IMR-90 (cell line): ENCODE data around the gene ZFYVE1. TPM values are rescaled to one million over a fixed set of nuclear protein-coding genes. Genes with fewer than 3 reads are reported as not detected.
"Not testable (repeated sequence)": the region's sequence is repeated elsewhere in the genome, so short reads cannot be mapped to it uniquely, and the experiment has no call there.

ENCODE experiments used
- ATAC-seq: fragments of 200-7000 bp; cut with Tn5 transposase; 2 replicates; pipeline ENCODE4 v1.9.1; 2020; ENCODE audit warnings: low read depth, mild to moderate bottlenecking, moderate library complexity
- BruUV-seq: library from RNA; stranded (reverse); fragments of 400-500 nt; replicated peaks from 2 replicates; lab custom pipeline; 2021; lab: Mats Ljungman, UMichigan
- CTCF ChIA-PET: fragments of 300-600 bp; formaldehyde crosslinking; extraction: SDS; loops from one replicate; lab custom pipeline; 2021; ENCODE audit warnings: antibody characterized with exemption; lab: Yijun Ruan, JAX
- POLR2A ChIA-PET: fragments of 300-600 bp; sonication (Branson Sonifier 250); formaldehyde crosslinking; loops from one replicate; lab custom pipeline; 2022; ENCODE audit warnings: antibody characterized with exemption; ENCODE audit not compliant: unreplicated experiment; lab: Charles Lee
- DNase-seq: peaks from one replicate; pipeline ENCODE4 v3.0.0; 2013
- H2AFZ ChIP-seq: replicated peaks from 2 replicates; pipeline ENCODE3; 2013; ENCODE audit warnings: low read length, mild to moderate bottlenecking; ENCODE audit not compliant: poor library complexity
- H2AK5ac ChIP-seq: 2 replicates; pipeline ENCODE4 v1.6.1; 2013; ENCODE audit warnings: low read depth, low read length, inconsistent platforms
- H2AK9ac ChIP-seq: replicated peaks from 2 replicates; pipeline ENCODE3; 2013; ENCODE audit warnings: mild to moderate bottlenecking, low read depth, low read length, moderate library complexity; ENCODE audit not compliant: poor library complexity
- H2BK120ac ChIP-seq: 2 replicates; pipeline ENCODE4 v1.6.1; 2013; ENCODE audit warnings: low read depth, low read length, inconsistent platforms
- H2BK15ac ChIP-seq: 3 replicates; pipeline ENCODE4 v1.6.1; 2013; ENCODE audit warnings: low read depth, low read length, inconsistent platforms
- H2BK20ac ChIP-seq: 2 replicates; pipeline ENCODE4 v1.6.1; 2013; ENCODE audit warnings: low read depth, mild to moderate bottlenecking, inconsistent platforms, low read length, moderate library complexity
- H2BK5ac ChIP-seq: 2 replicates; pipeline ENCODE4 v1.6.1; 2013; ENCODE audit warnings: mild to moderate bottlenecking, low read depth, low read length, inconsistent platforms; ENCODE audit not compliant: poor library complexity, severe bottlenecking
- H3K14ac ChIP-seq: replicated peaks from 2 replicates; pipeline ENCODE4 v1.6.1; 2013; ENCODE audit warnings: low read depth, low read length, inconsistent platforms
- H3K18ac ChIP-seq: 2 replicates; pipeline ENCODE4 v1.6.1; 2013; ENCODE audit warnings: low read depth, low read length, control low read depth
- H3K23ac ChIP-seq: 2 replicates; pipeline ENCODE4 v1.6.1; 2013; ENCODE audit warnings: low read depth, low read length, inconsistent platforms
- H3K27ac ChIP-seq: 2 replicates; pipeline ENCODE4 v1.5.1; 2013; ENCODE audit warnings: mild to moderate bottlenecking, control low read depth, low read length; ENCODE audit not compliant: insufficient read depth
- H3K27me3 ChIP-seq: 2 replicates; pipeline ENCODE4 v1.6.1; 2013; ENCODE audit warnings: low read length; ENCODE audit not compliant: control insufficient read depth, insufficient read depth
- H3K36me3 ChIP-seq: 2 replicates; pipeline ENCODE4 v1.6.1; 2013; ENCODE audit warnings: low read length, mixed read lengths; ENCODE audit not compliant: control insufficient read depth, insufficient read depth
- H3K4ac ChIP-seq: 2 replicates; pipeline ENCODE4 v1.6.1; 2013; ENCODE audit warnings: low read depth, low read length, inconsistent platforms
- H3K4me1 ChIP-seq: 2 replicates; pipeline ENCODE4 v1.6.1; 2013; ENCODE audit warnings: low read length, mixed read lengths; ENCODE audit not compliant: control insufficient read depth, insufficient read depth
- H3K4me2 ChIP-seq: 2 replicates; pipeline ENCODE4 v1.6.1; 2013; ENCODE audit warnings: low read depth, mild to moderate bottlenecking, control low read depth, low read length, moderate library complexity
- H3K4me3 ChIP-seq: 2 replicates; pipeline ENCODE4 v1.5.1; 2013; ENCODE audit warnings: low read depth, mild to moderate bottlenecking, control low read depth, low read length, moderate library complexity; ENCODE audit not compliant: insufficient read depth
- H3K56ac ChIP-seq: 2 replicates; pipeline ENCODE4 v1.6.1; 2013; ENCODE audit warnings: low read length, inconsistent platforms; ENCODE audit not compliant: insufficient read depth; ENCODE audit errors: extremely low read depth
- H3K79me1 ChIP-seq, 2 experiments: 2 replicates each; pipeline ENCODE4 v1.6.1; 2013; ENCODE audit warnings: low read length in 2 of 2, inconsistent platforms in 1 of 2, low read depth in 1 of 2
- H3K9ac ChIP-seq: 2 replicates; pipeline ENCODE4 v1.6.1; 2013; ENCODE audit warnings: low read depth, low read length, control low read depth
- H3K9me1 ChIP-seq: 2 replicates; pipeline ENCODE4 v1.6.1; 2013; ENCODE audit warnings: low read length, inconsistent platforms; ENCODE audit not compliant: insufficient read depth
- H3K9me3 ChIP-seq: 2 replicates; pipeline ENCODE4 v1.6.1; 2013; ENCODE audit warnings: low read length; ENCODE audit not compliant: control insufficient read depth, insufficient read depth
- H4K20me1 ChIP-seq: 2 replicates; pipeline ENCODE4 v1.6.1; 2013; ENCODE audit warnings: low read length, inconsistent platforms; ENCODE audit not compliant: insufficient read depth
- H4K5ac ChIP-seq: 2 replicates; pipeline ENCODE4 v1.6.1; 2013; ENCODE audit warnings: mild to moderate bottlenecking, low read depth, low read length, control low read depth
- H4K8ac ChIP-seq, 2 experiments: 2 replicates each; pipeline ENCODE4 v1.6.1; 2013; ENCODE audit warnings: low read depth in 2 of 2, low read length in 2 of 2, control low read depth in 1 of 2, inconsistent platforms in 1 of 2
- H4K91ac ChIP-seq: 2 replicates; pipeline ENCODE4 v1.6.1; 2013; ENCODE audit warnings: low read depth, low read length, inconsistent platforms; ENCODE audit not compliant: insufficient read depth
- WGBS, 2 experiments: methylation state at CpG; one replicate each; pipeline versions ENCODE4 v1.1.5 to v1.1.7; 2013; ENCODE audit warnings: missing lambda C conversion rate in 2 of 2; ENCODE audit not compliant: insufficient read length in 1 of 2; ENCODE audit errors: extremely low coverage in 2 of 2; 5-methylcytosine and 5-hydroxymethylcytosine counted together
- dilution Hi-C: fragments of 300-500 bp; cut with HindIII; formaldehyde crosslinking; loops from one replicate; pipeline ENCODE4 v1.14.3; 2018; ENCODE audit warnings: low sequenced_read_pairs; ENCODE audit not compliant: unreplicated experiment
- in situ Hi-C: fragments of 300-500 bp; cut with MboI; formaldehyde crosslinking; loops from 3 replicates; pipeline ENCODE4 v1.14.3; 2019; ENCODE audit warnings: low sequenced_read_pairs, inconsistent platforms, mixed read lengths
- intact Hi-C: fragments of 100-400 bp; cut with micrococcal nuclease; formaldehyde crosslinking; loops from 2 replicates; pipeline ENCODE4 v1.10.0; 2022
- polyA plus RNA-seq, 3 experiments: library from polyadenylated mRNA; depleted of rRNA; stranded (reverse); fragments of >200 nt; gene quantifications; 2 replicates each; pipeline ENCODE4 v1.2.3, GENCODE V29; 2012; ENCODE audit warnings: low replicate concordance in 1 of 3
- total RNA-seq: library from RNA; depleted of rRNA; stranded (reverse); fragments of >200 nt; gene quantifications from 2 replicates; pipeline ENCODE4 v1.2.3, GENCODE V29; 2012

ZFYVE1 gene
- total and polyA plus RNA-seq, 2 of the 4 experiments (the other 2 are of a cell fraction): 12.2 to 14.2 TPM

DNA sequence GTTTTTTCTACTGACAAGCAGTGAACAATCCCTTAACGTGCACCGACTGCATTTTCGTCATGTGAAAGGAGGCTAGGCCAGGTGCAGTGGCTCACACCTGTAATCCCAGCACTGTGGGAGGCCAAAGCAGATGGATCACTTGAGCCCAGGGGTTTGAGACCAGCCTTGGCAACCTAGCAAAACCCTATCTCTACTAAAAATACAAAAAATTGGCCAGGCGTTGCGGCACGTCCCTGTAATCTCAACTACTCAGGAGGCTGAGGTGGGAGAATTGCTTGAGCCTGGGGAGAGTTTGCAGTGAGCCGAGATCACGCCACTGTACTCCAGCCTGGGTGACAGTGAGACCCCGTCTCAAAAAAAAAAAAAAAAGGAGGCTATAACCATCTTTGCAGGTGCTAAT, 22.3 kb downstream of the ZFYVE1 start:
- H2BK5ac ChIP-seq, H4K8ac ChIP-seq, POLR2A ChIA-PET, H2AK5ac ChIP-seq, BruUV-seq, H2BK15ac ChIP-seq, H3K23ac ChIP-seq, H3K27ac ChIP-seq, H3K27me3 ChIP-seq, H2BK120ac ChIP-seq, H4K91ac ChIP-seq, H2BK20ac ChIP-seq, H3K4me3 ChIP-seq, H4K5ac ChIP-seq, H3K56ac ChIP-seq, ATAC-seq, dilution Hi-C loops, H3K9me3 ChIP-seq, H3K4ac ChIP-seq, H2AK9ac ChIP-seq, in situ Hi-C loops, CTCF ChIA-PET, H3K4me1 ChIP-seq, H3K4me2 ChIP-seq, H2AFZ ChIP-seq, H3K18ac ChIP-seq, H3K14ac ChIP-seq, H3K9ac ChIP-seq, intact Hi-C loops, DNase-seq: not testable (repeated sequence)
- H3K9me1 ChIP-seq: peaks cover 10% of the 10 kb centered on the region; the same call in 1 of the 2 replicates
- H3K79me1 ChIP-seq: peaks cover 27 to 71% of the 10 kb centered on the region in 2 experiments
- no CpG with 5 or more reads among the region's 9 CpGs for WGBS, 2 experiments
- peaks cover 30% of the 10 kb centered on the region for H3K36me3 ChIP-seq
- peaks cover 35% of the 10 kb centered on the region for H4K20me1 ChIP-seq
